Measurements from ENCODE around the gene PCGF5. TPM values are rescaled to one million over a fixed set of nuclear protein-coding genes. Genes with fewer than 3 reads are reported as not detected.
"Not testable (repeated sequence)": the region's sequence is repeated elsewhere in the genome, so short reads cannot be mapped to it uniquely, and the experiment has no call there.

PCGF5 gene
- total RNA-seq, 1 experiment from 2014 or later, result 12.0 TPM

- H3K36me3 ChIP-seq (ENCODE audit: control insufficient read depth, insufficient read depth, low read length), result no peaks in the 10 kb centered on the region
- CTCF ChIA-PET, result no interaction called here
- no peaks in the 10 kb centered on the region for H3K4me1 ChIP-seq
- Mint-ChIP-seq H3K4me1 (ENCODE audit: low read depth, unreplicated experiment) (no peaks in the 10 kb centered on the region), H3K27me3 (ENCODE audit: insufficient read depth, unreplicated experiment) (peaks cover 3% of the 10 kb centered on the region), H3K4me3 (ENCODE audit: unreplicated experiment) (no peak overlapping the region), H3K27ac (ENCODE audit: unreplicated experiment) (no peak overlapping the region), H3K36me3 (ENCODE audit: insufficient read depth, unreplicated experiment) (no peaks in the 10 kb centered on the region), H3K9me3 (ENCODE audit: unreplicated experiment) (no peaks in the 10 kb centered on the region)
- intact Hi-C loops (cut with micrococcal nuclease; ENCODE audit: unreplicated experiment), result no loop called here
- DNase-seq, result no peak
- H3K4me3 ChIP-seq (ENCODE audit: low read depth, low read length), result no peak overlapping the region
- no peaks in the 10 kb centered on the region for H3K27me3 ChIP-seq (replicated peaks; ENCODE audit: control insufficient read depth, insufficient read depth, low read length)
- POLR2A ChIA-PET, result no interaction called here
- no peaks in the 10 kb centered on the region for H3K9me3 ChIP-seq
- TF ChIP-seq, protein P1, sequence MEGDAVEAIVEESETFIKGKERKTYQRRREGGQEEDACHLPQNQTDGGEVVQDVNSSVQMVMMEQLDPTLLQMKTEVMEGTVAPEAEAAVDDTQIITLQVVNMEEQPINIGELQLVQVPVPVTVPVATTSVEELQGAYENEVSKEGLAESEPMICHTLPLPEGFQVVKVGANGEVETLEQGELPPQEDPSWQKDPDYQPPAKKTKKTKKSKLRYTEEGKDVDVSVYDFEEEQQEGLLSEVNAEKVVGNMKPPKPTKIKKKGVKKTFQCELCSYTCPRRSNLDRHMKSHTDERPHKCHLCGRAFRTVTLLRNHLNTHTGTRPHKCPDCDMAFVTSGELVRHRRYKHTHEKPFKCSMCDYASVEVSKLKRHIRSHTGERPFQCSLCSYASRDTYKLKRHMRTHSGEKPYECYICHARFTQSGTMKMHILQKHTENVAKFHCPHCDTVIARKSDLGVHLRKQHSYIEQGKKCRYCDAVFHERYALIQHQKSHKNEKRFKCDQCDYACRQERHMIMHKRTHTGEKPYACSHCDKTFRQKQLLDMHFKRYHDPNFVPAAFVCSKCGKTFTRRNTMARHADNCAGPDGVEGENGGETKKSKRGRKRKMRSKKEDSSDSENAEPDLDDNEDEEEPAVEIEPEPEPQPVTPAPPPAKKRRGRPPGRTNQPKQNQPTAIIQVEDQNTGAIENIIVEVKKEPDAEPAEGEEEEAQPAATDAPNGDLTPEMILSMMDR (IDR thresholded peaks at IDR 0.05; ENCODE audit: insufficient read depth in 1 of 2, low read depth in 1 of 2, low read length in 1 of 2, severe bottlenecking in 1 of 2, unreplicated experiment in 1 of 2), result no peak
- BruUV-seq (replicated peaks), result no TSS peak
Observed at GRCh38 chr10:91257310-91257709, 36.8 kb downstream of the PCGF5 start.

- intact Hi-C loops (cut with micrococcal nuclease; ENCODE audit: unreplicated experiment); H3K9me3 ChIP-seq; H3K27me3 ChIP-seq (replicated peaks; ENCODE audit: control insufficient read depth, insufficient read depth, low read length); H3K9me3 Mint-ChIP-seq (ENCODE audit: unreplicated experiment); BruUV-seq (replicated peaks); H3K4me3 ChIP-seq (ENCODE audit: low read depth, low read length); H3K4me3 Mint-ChIP-seq (ENCODE audit: unreplicated experiment); CTCF ChIA-PET; H3K27me3 Mint-ChIP-seq (ENCODE audit: insufficient read depth, unreplicated experiment); H3K36me3 ChIP-seq (ENCODE audit: control insufficient read depth, insufficient read depth, low read length); H3K4me1 ChIP-seq; H3K4me1 Mint-ChIP-seq (ENCODE audit: low read depth, unreplicated experiment); POLR2A ChIA-PET; H3K27ac Mint-ChIP-seq (ENCODE audit: unreplicated experiment); H3K36me3 Mint-ChIP-seq (ENCODE audit: insufficient read depth, unreplicated experiment); DNase-seq: not testable (repeated sequence)
Observed at GRCh38 chr10:91260417-91260816, 40.0 kb downstream of the PCGF5 start.

GRCh38 chr10:91271886-91272285, 51.4 kb downstream of the PCGF5 start:
- Mint-ChIP-seq H3K9me3 (ENCODE audit: unreplicated experiment) (no peaks in the 10 kb centered on the region), H3K4me1 (ENCODE audit: low read depth, unreplicated experiment) (no peaks in the 10 kb centered on the region), H3K27me3 (ENCODE audit: insufficient read depth, unreplicated experiment) (peaks cover 3% of the 10 kb centered on the region), H3K36me3 (ENCODE audit: insufficient read depth, unreplicated experiment) (no peaks in the 10 kb centered on the region), H3K27ac (ENCODE audit: unreplicated experiment) (no peak overlapping the region), H3K4me3 (ENCODE audit: unreplicated experiment) (no peak overlapping the region)
- H3K4me3 ChIP-seq (ENCODE audit: low read depth, low read length), result no peak overlapping the region
- CTCF ChIA-PET, result no interaction called here
- no peak for DNase-seq
- no peaks in the 10 kb centered on the region for H3K4me1 ChIP-seq
- intact Hi-C loops (cut with micrococcal nuclease; ENCODE audit: unreplicated experiment), result no loop called here
- no peaks in the 10 kb centered on the region for H3K27me3 ChIP-seq (replicated peaks; ENCODE audit: control insufficient read depth, insufficient read depth, low read length)
- no peaks in the 10 kb centered on the region for H3K36me3 ChIP-seq (ENCODE audit: control insufficient read depth, insufficient read depth, low read length)
- TF ChIP-seq, protein P1 (IDR thresholded peaks at IDR 0.05; ENCODE audit: insufficient read depth in 1 of 2, low read depth in 1 of 2, low read length in 1 of 2, severe bottlenecking in 1 of 2, unreplicated experiment in 1 of 2), result no peak
- BruUV-seq (replicated peaks), result no TSS peak
- H3K9me3 ChIP-seq, result no peaks in the 10 kb centered on the region
- POLR2A ChIA-PET, result no interaction called here

DNA sequence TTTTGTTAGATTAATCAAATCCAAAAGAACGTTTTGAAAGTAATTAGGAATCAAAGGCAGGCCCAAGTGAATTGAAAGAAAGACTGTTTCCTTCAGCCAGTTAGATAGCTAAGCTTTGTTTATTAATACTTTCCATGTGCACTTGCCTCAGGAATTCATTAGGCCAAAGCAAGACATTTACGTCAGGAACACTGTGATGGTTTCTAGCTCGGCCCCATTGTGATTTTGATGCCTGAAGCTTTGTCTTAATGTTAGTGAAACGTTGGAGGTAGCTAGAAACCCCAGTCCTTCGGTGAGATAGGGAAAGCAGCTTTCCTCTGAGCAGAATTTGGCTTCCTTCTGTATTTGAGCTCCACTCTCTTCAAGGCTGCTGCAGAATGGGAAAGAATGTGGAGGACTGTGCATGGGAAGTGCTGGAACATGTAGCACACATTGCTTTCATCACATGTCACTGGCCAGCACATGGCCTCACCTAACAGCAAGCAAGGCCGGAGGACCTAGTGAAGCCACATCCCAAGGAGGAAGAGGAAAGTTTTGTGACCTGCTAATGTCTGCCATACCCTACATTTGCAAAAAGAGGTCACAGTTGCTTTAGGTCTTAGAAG, 64.1 kb downstream of the PCGF5 start:
- H3K9me3 Mint-ChIP-seq (ENCODE audit: unreplicated experiment), result no peaks in the 10 kb centered on the region
- Histone ChIP-seq H3K27me3 (replicated peaks; ENCODE audit: control insufficient read depth, insufficient read depth, low read length) (no peaks in the 10 kb centered on the region; the same call in 1 of the 2 replicates), H3K36me3 (ENCODE audit: control insufficient read depth, insufficient read depth, low read length) (no peaks in the 10 kb centered on the region), H3K4me3 (ENCODE audit: low read depth, low read length) (no peak overlapping the region), H3K9me3 (no peaks in the 10 kb centered on the region), H3K4me1 (no peaks in the 10 kb centered on the region)
- H3K4me1 Mint-ChIP-seq (ENCODE audit: low read depth, unreplicated experiment), result no peaks in the 10 kb centered on the region
- intact Hi-C loops (cut with micrococcal nuclease; ENCODE audit: unreplicated experiment), result no loop called here
- no peak overlapping the region for H3K4me3 Mint-ChIP-seq (ENCODE audit: unreplicated experiment)
- peaks cover 7% of the 10 kb centered on the region for H3K27me3 Mint-ChIP-seq (ENCODE audit: insufficient read depth, unreplicated experiment)
- no peak for DNase-seq
- TF ChIP-seq, protein P1 (IDR thresholded peaks at IDR 0.05; ENCODE audit: insufficient read depth in 1 of 2, low read depth in 1 of 2, low read length in 1 of 2, severe bottlenecking in 1 of 2, unreplicated experiment in 1 of 2), result no peak
- ChIA-PET POLR2A (no interaction called here), CTCF (no interaction called here)
- H3K27ac Mint-ChIP-seq (ENCODE audit: unreplicated experiment), result no peak overlapping the region
- BruUV-seq (replicated peaks), result no TSS peak
- H3K36me3 Mint-ChIP-seq (ENCODE audit: insufficient read depth, unreplicated experiment), result no peaks in the 10 kb centered on the region
